Caco-2 (cell line): ENCODE measurements around the gene SLC38A2. TPM values are rescaled to one million over a fixed set of nuclear protein-coding genes. Genes with fewer than 3 reads are reported as not detected.

ENCODE experiments used
- BruUV-seq: library from RNA; stranded (reverse); fragments of 400-500 nt; replicated peaks from 2 replicates; lab custom pipeline; 2021; lab: Mats Ljungman, UMichigan
- CTCF ChIA-PET: fragments of 300-600 bp; sonication (Branson Sonifier 250); formaldehyde crosslinking; loops from one replicate; lab custom pipeline; 2022; ENCODE audit warnings: antibody characterized with exemption; lab: Charles Lee
- POLR2A ChIA-PET: fragments of 300-600 bp; sonication (Branson Sonifier 250); formaldehyde crosslinking; loops from one replicate; lab custom pipeline; 2022; ENCODE audit warnings: antibody characterized with exemption; lab: Charles Lee
- DNase-seq, 2 experiments: peaks; one replicate each; pipeline versions ENCODE4 v3.0.0 to v3.0.0-alpha.2; 2020 to 2022
- H3K27me3 ChIP-seq: replicated peaks from 2 replicates; pipeline ENCODE4 v1.6.0; 2011; ENCODE audit warnings: low read length; ENCODE audit not compliant: control insufficient read depth, insufficient read depth
- H3K36me3 ChIP-seq: 2 replicates; pipeline ENCODE4 v1.5.1; 2011; ENCODE audit warnings: low read length; ENCODE audit not compliant: control insufficient read depth, insufficient read depth
- H3K4me1 ChIP-seq: fragments of 250-450 bp; sonication (Bioruptor Pico); 2 replicates; pipeline ENCODE4 v1.5.1; 2020; ENCODE audit warnings: mild to moderate bottlenecking
- H3K4me3 ChIP-seq: 2 replicates; pipeline ENCODE4 v1.5.1; 2011; ENCODE audit warnings: low read depth, mild to moderate bottlenecking, control low read depth, low read length
- H3K9me3 ChIP-seq: fragments of 250-450 bp; sonication (Bioruptor Pico); 2 replicates; pipeline ENCODE4 v1.5.1; 2020; ENCODE audit warnings: mild to moderate bottlenecking, moderate library complexity
- H3K27ac Mint-ChIP-seq: one replicate; pipeline ENCODE4 v1.8.0; 2022; ENCODE audit warnings: mixed read lengths; ENCODE audit not compliant: unreplicated experiment
- H3K27me3 Mint-ChIP-seq: one replicate; pipeline ENCODE4 v1.8.0; 2022; ENCODE audit warnings: mixed read lengths; ENCODE audit not compliant: insufficient read depth, unreplicated experiment
- H3K36me3 Mint-ChIP-seq: one replicate; pipeline ENCODE4 v1.8.0; 2022; ENCODE audit warnings: mild to moderate bottlenecking, mixed read lengths; ENCODE audit not compliant: insufficient read depth, unreplicated experiment
- H3K4me1 Mint-ChIP-seq: one replicate; pipeline ENCODE4 v1.8.0; 2022; ENCODE audit warnings: low read depth, mixed read lengths; ENCODE audit not compliant: unreplicated experiment
- H3K4me3 Mint-ChIP-seq: one replicate; pipeline ENCODE4 v1.8.0; 2022; ENCODE audit warnings: mild to moderate bottlenecking, moderate library complexity, mixed read lengths; ENCODE audit not compliant: unreplicated experiment
- H3K9me3 Mint-ChIP-seq: one replicate; pipeline ENCODE4 v1.8.0; 2022; ENCODE audit warnings: mixed read lengths; ENCODE audit not compliant: unreplicated experiment
- CTCF ChIP-seq, 2 experiments: fragments of 200-600 bp in 1 of 2; IDR thresholded peaks; 1 replicate in 1 of 2; 2 replicates in 1 of 2; pipeline versions ENCODE4 v1.5.1 to v1.8.0; 2011 to 2022; ENCODE audit warnings: antibody characterized with exemption in 1 of 2, control low read depth in 1 of 2, inconsistent platforms in 1 of 2, low read depth in 1 of 2, low read length in 1 of 2, mild to moderate bottlenecking in 1 of 2, moderate library complexity in 1 of 2; ENCODE audit not compliant: insufficient read depth in 1 of 2, severe bottlenecking in 1 of 2, unreplicated experiment in 1 of 2
- intact Hi-C: fragments of 100-400 bp; cut with micrococcal nuclease; formaldehyde crosslinking; loops from one replicate; pipeline ENCODE4 v1.10.0; 2022; ENCODE audit not compliant: unreplicated experiment
- total RNA-seq: library from RNA; stranded (reverse); gene quantifications from 2 replicates; pipeline ENCODE4 v1.2.3, GENCODE V29; 2022

Gene SLC38A2
- total RNA-seq, 1 experiment from 2014 or later = 331 TPM

- POLR2A ChIA-PET = no interaction called here
Measured at GRCh38 chr12:46349253-46349652, 23.3 kb downstream of the SLC38A2 start.

GRCh38 chr12:46343118-46343852 lies 29.3 kb downstream of the SLC38A2 start:
- Mint-ChIP-seq H3K9me3 (no peaks in the 10 kb centered on the region), H3K27me3 (peaks cover 5% of the 10 kb centered on the region), H3K4me3 (no peak overlapping the region), H3K36me3 (no peaks in the 10 kb centered on the region), H3K4me1 (no peaks in the 10 kb centered on the region), H3K27ac (no peak overlapping the region)
- no TSS peak for BruUV-seq
- Histone ChIP-seq H3K9me3 (no peaks in the 10 kb centered on the region; the same call in 1 of the 2 replicates), H3K4me1 (no peaks in the 10 kb centered on the region), H3K4me3 (no peak overlapping the region), H3K36me3 (no peaks in the 10 kb centered on the region), H3K27me3 (no peaks in the 10 kb centered on the region)
- POLR2A ChIA-PET = no interaction called here
- intact Hi-C loops = no loop called here
- no peak for DNase-seq
- CTCF ChIA-PET = no interaction called here
- no peak for TF ChIP-seq CTCF (IDR thresholded peaks at IDR 0.05; ENCODE audit: insufficient read depth in 1 of 2, low read depth in 1 of 2, low read length in 1 of 2, severe bottlenecking in 1 of 2, unreplicated experiment in 1 of 2)

More at GRCh38 chr12:46349253-46349652, 23.3 kb downstream of the SLC38A2 start:
- DNase-seq = no peak
- H3K27me3 Mint-ChIP-seq = no peaks in the 10 kb centered on the region
- no peaks in the 10 kb centered on the region for H3K36me3 ChIP-seq
- TF ChIP-seq CTCF (IDR thresholded peaks at IDR 0.05; ENCODE audit: insufficient read depth in 1 of 2, low read depth in 1 of 2, low read length in 1 of 2, severe bottlenecking in 1 of 2, unreplicated experiment in 1 of 2) = no peak
- H3K9me3 Mint-ChIP-seq = no peaks in the 10 kb centered on the region
- no peak overlapping the region for H3K27ac Mint-ChIP-seq
- BruUV-seq = no TSS peak
- no peaks in the 10 kb centered on the region for H3K9me3 ChIP-seq
- no peaks in the 10 kb centered on the region for H3K36me3 Mint-ChIP-seq
- no peak overlapping the region for H3K4me3 ChIP-seq
- no peaks in the 10 kb centered on the region for H3K4me1 Mint-ChIP-seq
- no peaks in the 10 kb centered on the region for H3K27me3 ChIP-seq
- H3K4me1 ChIP-seq = peaks cover under 1% of the 10 kb centered on the region
- no peak overlapping the region for H3K4me3 Mint-ChIP-seq
- intact Hi-C loops = no loop called here
- CTCF ChIA-PET = no interaction called here

GRCh38 chr12:46342562-46343033 lies 30.0 kb downstream of the SLC38A2 start:
- no peaks in the 10 kb centered on the region; the same call in 1 of the 2 replicates for H3K9me3 ChIP-seq
- Mint-ChIP-seq H3K27me3 (peaks cover 5% of the 10 kb centered on the region), H3K4me3 (no peak overlapping the region), H3K27ac (no peak overlapping the region), H3K9me3 (no peaks in the 10 kb centered on the region), H3K4me1 (no peaks in the 10 kb centered on the region), H3K36me3 (no peaks in the 10 kb centered on the region)
- POLR2A ChIA-PET = no interaction called here
- intact Hi-C loops = loop anchor here (1.0 kb wide), 4 partner anchors 319 to 679 kb away; no protein-coding TSS in a partner anchor
- peak; percentile 41 to 63 for DNase-seq
- no peaks in the 10 kb centered on the region for H3K36me3 ChIP-seq
- H3K27me3 ChIP-seq = no peaks in the 10 kb centered on the region
- no peak overlapping the region for H3K4me3 ChIP-seq
- BruUV-seq = no TSS peak
- H3K4me1 ChIP-seq = no peaks in the 10 kb centered on the region
- TF ChIP-seq CTCF (IDR thresholded peaks at IDR 0.05; ENCODE audit: insufficient read depth in 1 of 2, low read depth in 1 of 2, low read length in 1 of 2, severe bottlenecking in 1 of 2, unreplicated experiment in 1 of 2) = peak; percentile 60 to 71
- CTCF ChIA-PET = no interaction called here
